NCI-H2171 (cell line): ENCODE results near the gene HOXD1.

Experiments
- DNase-seq: peaks from one replicate; lab custom pipeline; 2025; lab: John Stamatoyannopoulos, UW

HOXD1 gene

DNA sequence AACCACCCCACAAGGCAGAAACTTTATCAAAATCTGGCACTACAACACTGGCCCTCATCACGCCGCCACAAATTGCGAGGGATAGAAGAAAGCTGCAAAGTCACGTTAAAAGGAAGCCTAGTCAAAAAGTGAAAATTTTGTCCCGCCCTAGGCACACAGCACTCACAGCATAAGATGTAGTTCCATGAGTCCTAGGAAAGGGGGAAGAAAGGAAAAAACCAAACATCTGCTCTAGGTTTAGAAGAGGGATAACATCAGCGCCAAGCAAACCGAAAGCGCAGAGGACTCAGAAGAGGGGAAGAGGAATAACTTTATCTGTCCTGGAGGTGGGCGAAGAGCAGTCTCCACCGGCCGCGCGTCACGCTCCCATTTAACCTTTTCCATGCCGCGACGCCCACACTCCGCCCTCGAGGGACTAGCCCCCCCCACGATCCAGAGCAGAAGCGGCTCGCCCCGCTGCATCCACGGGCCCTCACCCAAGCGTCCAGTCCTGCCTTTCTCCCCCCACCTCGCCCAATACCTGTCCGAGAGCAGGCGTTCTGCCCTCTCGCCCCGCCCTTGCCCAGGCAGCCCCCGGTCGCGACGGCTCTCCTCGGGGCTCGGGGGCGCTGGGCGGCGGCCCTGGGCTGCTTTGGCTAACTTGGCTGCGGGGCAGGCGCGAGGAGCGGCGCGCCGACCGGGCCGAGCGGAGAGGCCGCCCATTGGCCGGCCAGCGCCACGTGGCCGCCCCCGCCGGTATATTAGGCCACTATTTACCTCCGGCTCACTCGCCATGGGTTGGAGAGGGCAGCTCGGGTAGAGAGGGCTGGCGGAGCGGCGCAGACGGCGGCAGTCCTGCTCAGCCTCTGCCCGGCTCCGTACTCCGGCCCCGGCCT is at the start of gene HOXD1:
TSS of gene HOXD1 (plus strand) at position 770 of the 875 bp plus-strand sequence. CDS start 134 bp downstream, outside the sequence.
- peak; percentile 65 for DNase-seq

DNA sequence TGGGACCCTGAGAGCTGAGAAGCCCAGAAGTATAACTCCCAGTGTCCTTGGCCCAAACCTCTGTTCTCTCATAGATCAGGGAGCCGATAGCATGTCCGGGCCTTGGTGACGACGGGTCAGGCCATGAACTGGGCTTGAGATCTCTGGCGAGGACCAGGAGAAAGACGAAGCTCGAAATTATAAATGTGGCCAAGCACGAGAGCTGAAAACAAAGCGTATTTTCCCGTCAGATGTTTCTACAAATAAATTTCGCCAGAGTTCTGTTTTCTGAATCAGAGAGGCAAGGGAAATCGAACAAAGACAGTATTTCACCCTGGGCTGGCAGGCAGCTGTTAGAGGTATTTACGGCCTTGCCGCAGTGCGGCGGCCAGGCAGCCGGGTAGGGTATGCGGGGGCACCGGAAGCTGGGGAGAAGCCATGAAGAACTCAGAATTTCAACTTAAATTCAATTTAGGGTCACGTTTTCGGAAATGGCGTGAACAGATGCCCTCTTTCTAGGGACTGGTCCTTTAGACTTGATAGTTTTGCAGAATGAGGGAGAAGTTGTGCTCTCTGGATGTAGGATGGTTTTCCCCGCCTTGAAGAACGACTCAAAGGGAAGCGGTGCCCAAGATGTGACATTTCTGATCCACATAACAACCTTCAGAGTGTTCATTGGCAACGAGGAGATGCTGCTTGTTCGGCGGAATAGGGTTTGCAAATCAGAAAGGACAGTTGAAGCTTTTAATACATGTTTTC is 49.4 kb upstream of the HOXD1 start:
- no peak for DNase-seq

DNA sequence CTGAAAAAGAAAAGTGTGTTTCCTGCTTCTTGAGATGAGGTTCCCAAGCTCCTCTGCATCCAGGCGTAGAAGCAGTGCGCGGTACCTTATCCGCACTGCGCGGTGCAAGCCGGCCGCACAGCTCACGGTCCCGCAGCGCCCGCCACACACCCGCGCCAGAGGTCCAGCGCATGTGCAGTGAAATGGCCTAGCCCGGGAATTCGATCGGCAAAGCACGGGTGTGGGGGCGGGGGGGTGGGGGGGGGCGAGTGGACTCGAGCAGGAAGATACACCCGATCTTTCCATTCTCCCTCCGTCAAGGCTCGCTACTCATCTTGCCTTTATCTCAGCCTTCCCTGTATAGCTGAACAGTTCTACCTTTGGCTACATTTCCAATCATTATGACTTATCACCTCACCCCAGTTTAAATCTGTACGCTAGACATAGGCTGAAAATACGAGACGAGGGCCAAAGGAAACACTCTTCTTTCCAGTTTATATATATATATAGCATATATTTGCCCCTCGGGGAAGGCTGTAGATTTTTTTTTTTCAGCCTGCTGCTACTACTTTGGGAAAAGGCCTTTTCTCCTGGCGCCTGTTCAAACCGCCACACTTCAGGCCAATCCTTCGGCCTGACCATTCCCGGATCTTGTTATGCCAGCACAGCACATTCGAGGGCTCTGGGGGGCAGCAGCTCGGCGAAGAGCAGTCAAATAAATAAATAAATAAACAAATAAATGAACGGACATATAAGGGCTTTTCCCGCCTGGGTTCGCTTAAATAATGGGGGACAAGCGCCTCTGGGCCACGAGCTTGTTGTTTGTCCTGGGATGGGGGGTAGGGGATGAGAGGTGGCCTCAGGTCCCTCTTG is 48.6 kb upstream of the HOXD1 start:
- no peak for DNase-seq

DNA sequence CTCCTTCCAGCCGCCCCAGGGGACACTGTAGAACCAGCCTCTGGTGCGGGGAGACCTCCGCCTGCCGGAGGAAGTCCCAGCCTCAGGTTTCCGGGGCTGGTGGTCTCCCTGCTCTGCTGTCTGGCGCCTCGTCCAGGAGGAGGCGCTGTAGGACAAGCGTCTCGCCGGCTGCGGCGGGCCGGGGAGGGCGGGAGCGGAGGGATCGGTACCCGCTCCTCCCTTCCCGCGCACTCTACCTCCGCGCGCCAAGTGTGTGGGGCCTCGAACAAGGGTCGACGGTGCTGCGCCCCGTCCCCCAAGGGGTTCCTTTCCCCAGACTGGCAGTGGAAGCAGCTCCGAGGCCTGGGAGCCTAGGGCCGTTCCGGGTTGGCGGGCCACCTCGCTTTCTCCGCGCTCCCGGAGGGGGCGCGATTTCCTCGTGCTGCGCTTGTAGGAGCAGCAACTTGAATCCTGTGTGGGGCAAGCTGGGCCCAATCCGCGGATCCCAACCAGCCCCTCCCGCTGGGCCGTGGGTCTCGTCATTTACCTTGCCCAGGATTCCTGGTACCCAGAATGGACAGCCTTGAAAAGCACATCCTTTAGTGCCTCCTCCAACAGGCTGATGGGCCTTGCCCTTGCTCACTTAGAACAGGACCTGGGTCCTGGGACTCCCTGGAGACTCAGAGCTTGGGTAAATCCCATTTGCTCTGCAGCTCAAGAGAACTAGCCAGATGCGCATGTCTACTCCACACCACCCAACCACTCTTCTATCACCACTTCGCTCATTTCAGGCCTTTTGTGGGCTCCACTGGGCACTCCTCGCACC is 47.8 kb upstream of the HOXD1 start:
- DNase-seq: peak; percentile 88

DNA sequence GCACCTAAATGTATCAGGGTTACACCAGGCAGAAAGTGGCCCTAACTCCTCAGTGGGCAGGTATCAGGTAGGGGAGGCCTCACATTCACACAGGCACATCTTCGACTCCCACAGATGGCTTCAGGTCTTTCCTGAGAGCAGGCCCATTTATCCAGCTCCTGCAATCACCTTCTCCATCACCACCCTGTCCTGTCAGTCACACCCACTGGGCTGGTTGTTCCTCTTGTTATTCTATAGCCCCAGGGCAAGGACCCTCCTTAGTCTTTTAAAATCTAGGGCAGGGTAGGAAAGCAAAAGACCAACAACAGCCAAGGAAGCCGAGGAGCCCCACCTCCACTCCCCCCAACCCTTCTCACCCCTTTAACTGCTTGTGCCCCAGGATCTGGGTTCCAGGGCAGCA is 46.2 kb upstream of the HOXD1 start:
- no peak for DNase-seq

DNA sequence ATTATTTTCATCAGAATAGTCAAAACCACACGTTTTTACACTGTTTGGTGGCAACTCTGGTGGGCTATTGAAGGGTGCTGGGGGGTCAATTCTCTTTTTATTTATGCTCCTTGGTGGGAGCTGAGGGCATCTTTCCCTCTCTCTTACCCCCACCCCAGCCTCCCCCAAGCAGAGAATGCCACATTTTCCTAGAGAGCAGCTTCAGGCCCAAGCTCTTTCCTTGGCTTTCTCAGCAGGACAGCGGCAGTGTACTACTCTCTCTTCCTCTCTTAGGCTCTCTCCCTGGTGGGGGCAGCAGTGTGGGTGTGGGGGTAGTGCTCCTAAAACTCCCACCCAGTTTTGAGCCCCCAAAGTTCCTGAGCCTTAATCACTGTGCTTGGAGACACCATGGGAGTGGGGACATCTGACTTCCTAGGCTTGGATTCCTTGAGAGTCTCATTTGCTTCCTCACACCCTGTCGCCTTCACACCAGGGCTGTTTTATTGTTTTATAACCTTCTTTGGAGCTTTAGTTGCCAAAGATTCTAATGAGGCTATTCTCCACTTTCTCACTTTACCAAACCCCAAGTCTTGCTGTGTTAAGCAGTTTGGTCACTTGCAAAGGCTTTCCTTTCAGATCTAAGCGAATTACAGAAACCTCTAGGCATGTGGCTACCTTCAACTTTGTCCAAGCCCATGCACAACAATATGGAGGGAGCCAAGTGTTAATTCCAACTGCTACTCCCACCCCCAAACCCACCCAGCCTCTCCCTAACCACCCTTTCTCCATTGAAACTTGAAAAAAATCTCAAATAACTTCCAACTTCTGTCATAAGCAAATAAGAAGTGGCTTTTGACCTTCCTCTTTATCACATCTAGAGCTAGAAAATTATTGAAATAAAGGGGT is 43.1 kb upstream of the HOXD1 start:
- DNase-seq: no peak

DNA sequence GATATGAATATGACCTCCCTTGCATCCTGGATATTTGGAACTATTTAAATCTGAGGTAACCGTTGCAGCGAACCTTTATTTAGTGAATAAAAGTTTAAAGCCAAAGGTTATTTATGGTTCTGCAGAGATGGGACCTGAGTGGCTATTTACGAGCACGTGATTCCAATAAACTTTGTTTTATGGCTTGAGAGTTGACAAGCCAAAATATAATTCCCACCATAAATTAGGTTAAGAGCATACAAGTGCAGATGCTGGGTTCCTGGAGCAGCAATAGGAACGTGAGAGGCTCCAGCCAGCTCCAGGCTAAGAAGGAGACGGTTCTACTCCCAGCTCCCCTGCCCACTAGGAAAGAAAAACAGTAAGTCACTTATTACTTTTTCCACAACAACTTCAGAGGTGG is 42.4 kb upstream of the HOXD1 start:
- DNase-seq: no peak

DNA sequence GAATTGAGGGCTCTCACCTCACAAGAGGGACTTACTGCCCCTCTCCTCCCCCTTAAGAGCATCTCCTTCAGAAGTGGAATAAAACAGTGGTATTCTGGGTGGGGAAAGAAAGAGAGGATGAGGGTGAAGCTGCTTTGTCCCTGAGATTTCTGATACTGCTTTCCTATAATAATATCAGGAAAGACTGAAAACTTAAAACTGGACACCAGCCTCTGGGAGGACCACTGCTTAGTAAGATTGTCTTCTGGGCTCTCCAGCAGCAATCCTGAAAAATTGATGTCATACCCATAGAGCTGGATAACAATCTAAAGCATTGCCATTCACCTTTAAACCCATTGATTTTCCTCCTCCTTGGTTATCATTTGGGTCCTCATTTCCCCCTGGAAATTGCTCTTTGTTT is 41.8 kb upstream of the HOXD1 start:
- DNase-seq: no peak

DNA sequence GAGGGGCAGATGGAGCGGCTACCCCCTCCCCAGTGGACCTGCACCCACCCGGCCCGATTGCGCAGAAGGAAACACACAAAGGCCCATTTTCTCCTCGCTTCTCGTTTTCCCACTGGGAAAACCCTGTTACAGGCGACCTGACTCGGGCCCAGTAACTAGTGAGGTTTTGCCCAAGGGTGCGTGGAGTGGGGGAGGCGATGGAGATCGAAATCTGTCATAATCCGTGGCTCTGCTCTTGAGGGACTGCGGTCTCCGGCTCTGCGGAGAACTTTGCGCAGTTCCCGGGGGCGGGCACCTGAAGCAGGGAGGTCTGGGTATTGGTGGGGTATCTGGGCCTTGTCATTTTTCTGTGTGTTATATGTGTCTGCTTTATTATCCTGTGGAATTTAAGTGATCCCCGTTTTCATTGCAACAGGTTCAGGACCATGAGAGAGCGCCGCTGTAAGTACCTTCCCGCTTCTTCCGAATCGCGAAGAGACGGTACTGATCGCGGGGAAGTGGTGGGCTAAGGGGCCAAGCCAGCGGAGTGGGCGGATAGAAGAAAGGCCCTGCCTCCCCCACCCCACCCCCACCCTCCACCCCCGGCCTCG is 41.2 kb upstream of the HOXD1 start:
- DNase-seq: no peak

DNA sequence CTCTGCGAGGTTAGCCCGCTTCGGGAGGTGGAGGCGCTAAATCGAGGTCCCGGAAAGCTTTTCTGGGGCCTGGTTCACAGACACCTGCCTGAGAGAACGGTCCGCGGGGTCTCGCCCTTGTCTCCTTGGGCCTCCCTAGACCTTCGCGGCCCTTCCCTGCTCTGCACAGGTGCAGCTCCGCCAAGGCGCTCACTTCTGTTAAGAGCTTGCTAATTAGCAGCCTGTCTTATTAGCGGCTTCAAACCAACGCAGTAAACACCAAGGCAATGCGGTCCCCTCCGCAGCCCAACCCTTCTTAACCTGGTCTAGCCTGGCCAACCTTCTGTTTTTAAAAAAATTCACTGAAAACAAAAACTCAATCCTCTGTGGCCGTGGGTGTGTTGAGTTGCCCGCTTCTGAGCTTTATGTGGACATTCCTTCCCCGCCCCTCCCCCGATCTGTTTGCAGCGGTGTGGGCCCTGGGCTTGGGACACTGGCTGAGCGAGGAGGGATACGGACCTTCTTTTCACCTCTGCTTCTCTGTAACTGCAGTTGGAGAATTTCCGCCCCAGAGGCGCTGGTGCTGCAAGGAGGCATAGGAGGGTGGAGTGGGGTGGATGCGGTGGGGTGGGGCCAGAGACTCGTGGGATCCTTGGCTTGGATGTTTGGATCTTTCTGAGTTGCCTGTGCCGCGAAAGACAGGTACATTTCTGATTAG is 40.5 kb upstream of the HOXD1 start:
- no peak for DNase-seq

DNA sequence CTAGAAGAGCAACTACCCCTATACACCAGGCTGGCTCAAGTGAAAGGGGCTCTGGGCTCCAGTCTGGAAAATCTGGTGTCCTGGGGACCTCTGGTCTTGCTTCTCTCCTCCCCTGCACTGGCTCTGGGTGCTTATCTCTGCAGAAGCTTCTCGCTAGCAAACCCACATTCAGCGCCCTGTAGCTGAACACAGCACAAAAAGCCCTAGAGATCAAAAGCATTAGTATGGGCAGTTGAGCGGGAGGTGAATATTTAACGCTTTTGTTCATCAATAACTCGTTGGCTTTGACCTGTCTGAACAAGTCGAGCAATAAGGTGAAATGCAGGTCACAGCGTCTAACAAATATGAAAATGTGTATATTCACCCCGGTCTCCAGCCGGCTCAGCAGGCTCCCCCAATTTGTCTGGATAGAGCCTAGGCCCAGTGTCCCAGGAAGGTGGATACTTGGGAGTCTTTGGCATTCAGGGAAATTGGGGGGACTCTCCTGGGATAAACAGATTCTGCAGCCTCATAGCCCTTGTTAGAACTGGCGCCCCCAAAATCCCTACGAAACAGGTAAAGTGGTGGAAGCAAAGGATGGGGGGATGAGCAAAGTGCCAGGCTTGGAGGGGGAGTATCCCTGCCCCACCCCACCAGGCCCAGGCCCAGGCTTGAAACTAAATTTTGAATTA is 39.6 kb upstream of the HOXD1 start:
- DNase-seq: no peak

DNA sequence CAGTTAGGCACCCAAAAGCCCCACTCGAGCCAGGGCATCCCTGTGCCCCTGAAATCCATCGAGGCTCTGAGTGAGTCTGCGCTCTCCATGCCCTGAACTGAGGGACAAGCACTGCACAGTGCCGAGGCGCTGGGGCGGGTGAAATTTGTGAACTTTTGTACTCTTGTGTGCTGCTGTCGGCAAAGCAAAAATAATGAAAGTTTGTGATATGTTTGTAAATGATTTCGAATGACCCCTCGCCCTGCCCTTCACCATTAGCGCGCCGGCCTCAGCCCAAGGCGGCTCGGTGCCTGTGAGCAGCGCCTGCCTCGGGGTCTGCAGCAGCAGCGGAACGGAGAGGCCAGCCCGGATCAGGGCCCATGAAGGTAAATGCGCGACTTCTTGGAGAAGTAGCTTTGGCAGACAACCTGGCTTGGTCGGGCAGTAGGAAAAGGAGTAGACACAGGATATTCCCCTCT is 39.0 kb upstream of the HOXD1 start:
- DNase-seq: no peak

DNA sequence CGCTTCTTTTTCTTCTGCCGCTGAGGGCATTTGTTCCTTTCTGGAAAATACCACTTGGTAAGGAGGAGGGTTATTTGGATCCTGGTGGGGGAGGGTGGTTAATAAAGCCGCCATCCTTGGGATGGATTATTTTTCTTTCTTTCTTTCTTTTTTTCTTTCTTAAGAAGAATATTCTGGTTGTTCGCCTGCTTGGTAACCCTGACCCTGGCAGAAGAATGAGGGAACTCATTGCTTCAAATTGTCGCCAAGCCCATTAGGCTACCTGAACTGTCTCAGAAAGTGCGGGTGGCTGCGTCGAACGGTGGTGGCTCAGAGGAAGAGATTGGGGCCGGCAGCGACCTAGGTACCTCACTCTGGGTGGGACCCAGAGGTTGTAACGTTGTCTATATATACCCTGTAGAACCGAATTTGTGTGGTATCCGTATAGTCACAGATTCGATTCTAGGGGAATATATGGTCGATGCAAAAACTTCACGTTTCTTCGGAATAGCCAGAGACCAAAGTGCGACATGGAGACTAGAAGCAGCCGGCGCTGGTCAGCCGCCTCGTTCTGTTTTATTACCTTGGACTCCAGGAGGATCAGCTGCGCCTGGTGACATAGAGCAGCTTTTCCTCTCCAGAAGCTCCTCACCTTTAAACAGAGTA is 38.4 kb upstream of the HOXD1 start:
- no peak for DNase-seq

DNA sequence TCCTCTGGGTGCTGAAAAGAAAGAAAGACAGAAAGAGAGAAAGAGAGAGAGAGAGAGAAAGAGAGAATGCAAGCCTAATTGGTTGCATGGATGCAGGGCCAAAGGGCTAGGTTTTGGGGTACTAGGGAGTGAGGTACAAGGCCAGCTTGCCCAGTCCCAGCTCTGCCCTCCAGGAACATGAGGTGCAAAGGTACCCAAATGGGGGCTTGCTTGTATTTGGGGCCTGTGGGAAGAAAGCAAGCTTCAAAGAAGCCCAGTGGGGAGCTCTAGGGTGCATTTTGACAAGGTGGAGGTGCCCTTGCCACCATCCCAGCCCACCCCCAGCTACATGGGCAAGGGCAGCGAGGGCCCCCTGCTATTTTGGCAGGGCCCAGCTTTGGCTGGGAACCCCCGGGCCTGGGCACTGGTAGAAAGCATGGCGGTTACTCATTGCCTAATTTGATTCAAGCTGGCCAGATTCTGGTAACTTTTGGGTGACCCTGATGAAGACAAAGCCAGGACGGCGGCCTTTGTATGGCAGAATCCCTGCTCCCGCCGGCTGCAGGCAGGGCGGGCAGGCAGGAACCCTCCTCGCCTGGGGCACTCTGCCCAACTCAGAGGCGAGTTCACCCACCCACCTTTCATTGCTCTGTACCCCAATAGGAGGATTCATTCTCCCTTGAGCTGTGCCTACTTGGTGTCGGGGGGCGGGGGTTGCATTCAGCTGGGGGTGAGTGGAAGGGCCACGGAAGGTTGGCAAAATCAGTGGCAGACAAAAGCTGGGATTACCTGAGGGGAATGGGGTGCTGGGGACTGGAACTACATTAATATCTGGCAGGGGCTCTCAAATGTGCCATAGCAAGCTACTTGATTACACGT is 37.7 kb upstream of the HOXD1 start:
- no peak for DNase-seq

DNA sequence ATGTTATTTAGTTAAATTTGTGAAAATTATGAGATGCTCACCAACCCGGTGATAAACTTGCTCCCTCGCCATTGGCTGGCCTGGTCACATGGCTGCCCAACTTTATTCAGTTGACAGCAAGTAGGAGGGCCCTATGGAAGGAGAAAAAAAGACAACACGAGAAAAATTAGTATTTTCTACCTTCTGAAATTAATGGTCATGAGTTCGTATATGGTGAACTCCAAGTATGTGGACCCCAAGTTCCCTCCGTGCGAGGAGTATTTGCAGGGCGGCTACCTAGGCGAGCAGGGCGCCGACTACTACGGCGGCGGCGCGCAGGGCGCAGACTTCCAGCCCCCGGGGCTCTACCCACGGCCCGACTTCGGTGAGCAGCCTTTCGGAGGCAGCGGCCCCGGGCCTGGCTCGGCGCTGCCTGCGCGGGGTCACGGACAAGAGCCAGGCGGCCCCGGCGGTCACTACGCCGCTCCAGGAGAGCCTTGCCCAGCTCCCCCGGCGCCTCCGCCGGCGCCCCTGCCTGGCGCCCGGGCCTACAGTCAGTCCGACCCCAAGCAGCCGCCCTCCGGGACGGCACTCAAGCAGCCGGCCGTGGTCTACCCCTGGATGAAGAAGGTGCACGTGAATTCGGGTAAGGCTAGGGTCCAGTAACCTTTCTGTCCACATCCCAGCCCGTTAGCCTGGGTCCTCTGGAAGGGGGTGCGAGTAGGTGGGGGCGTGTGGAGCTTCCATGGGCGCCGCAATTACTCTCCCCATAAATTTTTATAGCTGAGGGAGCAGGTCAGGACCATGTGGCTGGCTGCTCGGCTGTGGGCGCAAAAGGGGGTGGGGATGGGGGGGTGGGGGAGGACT is 36.8 kb upstream of the HOXD1 start, which contains the start of gene HOXD4:
TSS of gene HOXD4 (plus strand) at position 109 of the 846 bp plus-strand sequence. CDS start at position 193, 84 bp downstream.
- DNase-seq: no peak
